Renal pelvis (tissue), 4 donors: ENCODE results near the gene ACADVL. TPM values are rescaled to one million over a fixed set of nuclear protein-coding genes. Genes with fewer than 3 reads are reported as not detected.

ENCODE experiments used
- DNase-seq: peaks from one replicate; pipeline ENCODE4 v3.0.0-alpha.2; 2013
- polyA plus RNA-seq, 3 donors: library from polyadenylated mRNA; unstranded; fragments of 120-200 nt; gene quantifications; one replicate each; pipeline ENCODE4 v1.2.1, GENCODE V29; 2013; ENCODE audit not compliant: insufficient read length in 3 of 3

ACADVL gene
- polyA plus RNA-seq, 3 donors = 488 to 565 (median 530) TPM

DNA sequence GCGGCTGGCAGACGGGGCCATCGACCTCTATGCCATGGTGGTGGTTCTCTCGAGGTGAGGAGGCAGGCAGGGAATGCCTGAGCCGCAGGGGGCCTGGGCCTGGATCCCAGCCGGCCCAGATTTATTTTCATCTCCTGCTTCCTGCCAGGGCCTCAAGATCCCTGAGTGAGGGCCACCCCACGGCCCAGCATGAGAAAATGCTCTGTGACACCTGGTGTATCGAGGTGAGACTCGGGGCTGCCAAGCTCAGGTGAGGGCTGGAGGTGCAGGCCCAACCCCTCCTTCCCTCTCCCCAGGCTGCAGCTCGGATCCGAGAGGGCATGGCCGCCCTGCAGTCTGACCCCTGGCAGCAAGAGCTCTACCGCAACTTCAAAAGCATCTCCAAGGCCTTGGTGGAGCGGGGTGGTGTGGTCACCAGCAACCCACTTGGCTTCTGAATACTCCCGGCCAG lies 4.9 kb downstream of the ACADVL start:
- no peak for DNase-seq

DNA sequence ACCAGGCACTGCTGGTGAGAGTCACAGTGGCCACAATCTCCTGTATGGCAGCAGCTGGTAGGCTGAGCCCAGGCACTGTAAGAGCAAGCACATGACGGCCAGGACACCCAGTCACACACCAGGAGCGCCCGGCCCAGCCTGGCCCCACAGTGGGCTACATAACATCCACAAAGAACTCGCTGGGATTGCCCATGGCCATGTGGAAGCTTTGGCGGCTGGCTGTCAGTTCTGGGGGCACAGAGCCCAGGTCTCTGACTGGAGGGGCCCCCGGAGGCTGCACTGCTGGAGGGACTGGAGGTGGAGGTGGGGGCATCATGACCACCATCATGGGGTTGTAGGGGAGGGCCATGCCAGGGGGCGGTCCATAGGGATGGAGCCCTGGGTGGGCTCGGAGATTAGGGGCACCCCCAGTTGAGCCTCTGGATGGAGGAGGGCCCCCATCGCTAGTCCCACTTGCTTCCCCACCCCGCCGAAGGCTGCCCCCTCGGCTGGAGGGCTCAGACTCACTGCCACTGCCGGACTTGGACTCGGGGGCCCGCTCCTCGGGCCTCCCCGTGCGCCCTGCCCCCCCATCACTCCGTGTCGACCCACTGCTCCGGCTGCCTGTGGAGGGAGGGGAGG lies 6.1 kb downstream of the ACADVL start:
- DNase-seq = no peak

DNA sequence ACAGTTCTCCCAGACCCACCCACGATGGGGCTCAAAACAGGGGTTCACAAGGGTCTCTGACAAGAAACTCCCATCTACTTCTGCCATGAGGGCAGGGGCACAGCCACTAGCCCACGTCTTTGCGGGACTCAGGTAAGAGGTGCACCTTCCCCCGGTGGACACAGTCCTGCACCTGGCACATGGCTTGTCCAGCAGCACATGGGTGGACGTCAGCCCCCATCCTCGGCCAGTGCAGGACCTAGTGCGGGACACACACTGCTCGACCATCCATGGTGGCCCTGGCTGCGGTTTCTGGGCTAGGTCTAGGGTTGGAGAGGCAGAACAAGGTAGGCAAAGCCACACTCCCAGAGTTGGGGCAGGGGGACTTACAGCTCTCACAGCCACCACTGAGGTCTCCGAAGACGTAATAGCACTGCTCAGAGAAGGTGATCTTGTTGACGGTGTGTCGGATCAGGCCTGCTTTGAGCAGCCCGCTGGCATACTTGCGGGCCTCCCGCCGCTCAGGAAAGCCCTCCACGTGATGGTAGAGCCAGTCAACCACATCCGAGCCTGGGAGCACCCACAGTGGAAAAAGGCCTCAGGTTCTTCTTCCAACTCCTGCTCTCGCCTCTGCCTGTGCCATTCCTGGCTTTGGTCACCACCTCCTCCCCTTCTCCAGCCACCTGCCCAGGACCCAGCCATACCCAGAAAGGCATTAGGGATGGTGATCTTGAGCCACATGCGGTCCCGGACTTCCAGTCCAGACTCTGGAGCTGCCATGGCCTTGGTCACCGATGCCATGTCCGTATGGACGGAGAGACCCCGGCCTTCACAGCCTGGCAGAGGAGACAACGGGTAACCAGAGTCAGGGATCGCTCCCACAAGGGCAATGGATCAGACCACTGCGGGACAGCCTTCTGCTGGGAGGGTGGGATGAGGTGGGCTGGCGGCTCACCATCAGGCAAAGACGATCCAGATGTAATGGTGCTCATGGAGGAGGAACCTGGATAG lies 7.3 kb downstream of the ACADVL start:
- no peak for DNase-seq

DNA sequence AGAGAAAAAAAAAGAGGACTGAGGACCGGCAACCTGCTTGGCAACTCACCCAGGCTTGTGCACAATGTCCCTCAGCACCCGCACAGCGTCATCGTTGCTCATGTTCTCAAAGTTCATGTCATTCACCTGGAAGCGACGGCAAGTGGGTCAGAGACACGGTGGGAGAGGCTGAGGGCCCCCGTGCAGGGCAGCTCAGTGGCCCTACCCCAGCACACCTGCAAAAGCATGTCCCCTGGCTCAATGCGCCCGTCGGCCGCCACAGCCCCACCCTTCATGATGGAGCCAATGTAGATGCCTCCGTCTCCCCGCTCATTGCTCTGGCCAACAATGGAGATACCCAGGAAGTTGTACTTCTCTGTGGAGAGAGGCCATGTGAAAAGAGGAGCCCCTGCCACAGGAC lies 9.2 kb downstream of the ACADVL start:
- DNase-seq = no peak

DNA sequence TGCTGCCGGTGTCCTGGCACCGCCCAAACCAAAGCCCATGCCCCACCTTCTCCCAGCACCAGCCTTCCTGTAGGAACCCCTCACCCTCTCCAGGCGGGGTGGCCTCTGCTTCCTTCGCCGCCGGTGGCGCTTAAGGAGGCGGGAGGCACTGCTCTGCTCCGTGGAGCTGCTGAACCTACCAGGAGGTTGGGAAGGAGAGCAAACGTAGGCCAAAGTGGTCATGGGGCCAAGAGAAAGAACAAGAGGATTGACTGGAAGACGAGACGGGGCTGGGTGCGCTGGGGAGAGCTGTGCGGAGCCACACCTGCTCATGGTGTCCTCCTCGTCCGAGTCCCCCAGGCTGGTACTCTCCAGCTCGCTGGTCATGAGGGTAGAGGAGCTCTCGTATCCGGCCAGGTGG lies 9.8 kb downstream of the ACADVL start:
- DNase-seq = no peak

DNA sequence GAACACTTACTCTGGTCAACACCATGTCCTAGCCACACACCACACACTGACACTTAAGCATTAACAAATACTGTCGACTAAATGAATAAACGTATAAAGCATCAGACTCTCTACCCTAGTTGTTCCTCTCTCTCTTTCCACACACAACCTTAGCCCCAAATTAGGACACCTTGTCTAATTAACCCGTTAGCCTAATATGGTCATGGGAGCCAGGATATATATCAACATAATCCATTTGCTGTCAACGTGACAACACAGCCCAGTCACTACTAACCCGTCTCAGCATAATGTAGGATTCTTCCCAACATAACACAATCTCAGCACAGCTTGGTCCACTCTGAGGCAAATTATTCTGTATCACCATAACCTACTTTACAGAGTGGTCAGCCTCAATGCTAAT lies 12.4 kb downstream of the ACADVL start:
- no peak for DNase-seq

DNA sequence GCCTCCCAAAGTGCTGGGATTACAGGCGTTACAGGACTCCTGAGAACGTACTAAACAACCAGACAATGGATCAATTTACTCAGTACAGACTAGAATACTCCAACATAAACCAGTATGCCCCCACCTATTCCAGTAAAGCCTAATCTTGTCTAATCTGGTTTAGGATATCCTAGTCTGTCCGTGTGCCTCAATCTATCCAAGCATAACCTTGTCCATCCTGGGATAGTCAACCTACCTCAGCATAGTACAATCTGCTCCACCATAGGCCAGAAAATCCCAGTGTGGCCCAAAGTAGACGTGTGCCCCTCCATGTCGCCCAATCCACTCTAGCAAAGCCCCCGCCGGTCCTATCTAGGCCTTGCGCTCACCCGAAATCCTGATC lies 14.0 kb downstream of the ACADVL start:
- no peak for DNase-seq

DNA sequence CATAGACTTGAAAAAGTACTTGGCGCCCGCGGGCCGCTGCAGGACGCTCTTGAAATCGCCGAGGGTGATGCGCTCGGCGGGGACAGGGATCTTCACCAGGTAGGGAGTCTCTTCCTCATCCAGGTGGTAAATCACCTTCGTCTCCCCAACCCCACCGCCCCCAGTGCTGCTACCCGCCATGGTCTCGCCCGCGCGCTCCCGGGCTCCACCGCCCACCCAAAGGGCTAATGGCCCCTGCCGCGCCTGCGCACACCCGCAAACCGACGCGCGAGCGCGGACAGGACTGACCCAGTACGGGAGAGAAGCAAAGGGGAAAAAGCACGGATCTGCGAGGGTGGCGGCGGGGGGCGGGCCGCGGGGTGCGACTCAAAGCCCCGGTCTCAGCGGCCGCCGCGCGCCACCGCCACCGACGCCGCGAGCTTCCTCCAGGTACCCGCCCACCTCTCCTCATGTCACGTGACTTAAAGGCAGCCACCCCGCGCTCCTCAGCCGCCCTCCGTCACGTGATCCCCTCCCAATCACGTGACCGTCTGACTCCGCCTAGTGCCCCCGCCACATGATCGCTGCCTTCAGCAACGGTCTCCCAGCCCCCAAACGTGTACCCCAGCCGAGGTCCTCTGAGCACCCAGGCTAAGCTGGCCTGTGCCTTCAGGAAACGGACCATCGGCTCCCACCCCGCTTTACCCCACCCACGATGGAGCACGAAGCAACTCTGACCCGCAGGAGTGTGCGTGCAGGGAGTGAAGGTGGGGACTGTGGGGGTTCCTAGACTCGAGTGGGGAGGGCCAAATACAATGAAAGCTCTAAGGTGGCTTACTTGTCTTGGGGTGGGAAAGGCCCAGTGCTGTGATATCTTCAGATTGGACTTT lies 14.6 kb downstream of the ACADVL start, which contains the start of gene DVL2:
DVL2 (minus strand) TSS at position 435 of the 869 bp plus-strand sequence; CDS start at position 180, 255 bp downstream.
- DNase-seq = peak; percentile 95

DNA sequence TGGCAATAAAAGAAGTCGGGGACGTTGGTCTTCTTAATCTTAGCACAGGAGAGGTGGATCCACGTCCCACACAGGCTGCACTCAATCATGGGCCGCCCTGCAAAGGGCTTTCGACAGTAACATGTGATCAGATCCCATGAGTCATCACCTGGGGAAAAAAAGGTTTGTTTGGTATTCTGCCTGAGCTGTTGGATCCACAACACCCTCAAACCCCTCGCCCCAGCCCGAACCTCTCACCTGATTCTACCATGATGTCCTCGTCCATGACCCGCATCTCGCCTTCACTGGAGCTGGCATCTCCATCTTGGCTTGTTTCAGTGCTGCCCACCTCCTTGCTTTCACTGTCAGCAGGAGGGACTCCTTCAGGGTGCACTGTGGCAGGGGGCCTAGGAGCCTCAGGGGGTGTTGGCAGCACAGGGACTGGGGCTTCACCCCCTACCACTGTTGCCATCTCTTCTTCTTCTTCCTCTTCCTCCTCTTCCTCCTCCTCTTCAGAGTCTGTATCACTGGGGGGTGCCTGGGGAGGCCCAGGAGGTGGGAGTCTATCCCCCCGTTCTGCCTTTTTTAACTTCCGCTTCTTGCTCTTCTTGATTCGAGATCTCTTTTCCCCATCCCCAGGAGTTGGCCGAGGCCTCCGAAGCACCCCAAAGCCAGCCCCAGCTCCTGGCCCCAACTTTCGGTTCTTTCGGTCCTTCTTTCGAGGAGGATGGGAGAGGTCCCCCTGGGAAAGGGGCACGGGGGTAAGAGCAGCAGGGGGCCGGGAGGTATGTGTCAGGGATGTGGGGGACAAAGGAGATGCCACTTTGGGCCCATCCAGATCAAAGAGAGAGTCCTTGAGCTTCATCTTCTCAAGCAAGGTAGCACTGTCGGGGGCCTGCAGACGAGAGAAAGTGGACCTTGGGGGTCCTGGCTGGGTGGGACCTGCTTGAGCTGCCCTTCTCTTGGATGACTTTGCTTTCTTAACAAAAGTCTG lies 16.2 kb downstream of the ACADVL start:
- no peak for DNase-seq

DNA sequence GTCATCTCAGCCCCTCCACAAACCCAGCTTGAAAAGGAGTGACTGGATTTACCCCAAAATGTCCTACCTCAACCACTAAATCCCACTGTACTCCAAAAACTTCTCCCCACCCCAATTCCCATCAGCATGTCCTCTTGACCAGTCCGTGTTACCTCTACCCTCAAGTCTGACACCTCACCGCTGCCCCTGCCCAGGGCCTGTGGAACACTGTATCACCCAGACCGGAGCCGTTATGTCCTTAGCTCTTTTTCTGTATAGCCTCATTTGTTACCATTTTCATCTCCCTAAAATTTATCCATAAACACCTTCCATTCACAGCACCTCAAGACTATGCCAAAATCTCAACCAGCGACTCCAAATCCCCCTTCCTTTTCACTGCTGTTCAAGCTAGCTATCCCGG lies 17.1 kb downstream of the ACADVL start:
- DNase-seq = no peak

DNA sequence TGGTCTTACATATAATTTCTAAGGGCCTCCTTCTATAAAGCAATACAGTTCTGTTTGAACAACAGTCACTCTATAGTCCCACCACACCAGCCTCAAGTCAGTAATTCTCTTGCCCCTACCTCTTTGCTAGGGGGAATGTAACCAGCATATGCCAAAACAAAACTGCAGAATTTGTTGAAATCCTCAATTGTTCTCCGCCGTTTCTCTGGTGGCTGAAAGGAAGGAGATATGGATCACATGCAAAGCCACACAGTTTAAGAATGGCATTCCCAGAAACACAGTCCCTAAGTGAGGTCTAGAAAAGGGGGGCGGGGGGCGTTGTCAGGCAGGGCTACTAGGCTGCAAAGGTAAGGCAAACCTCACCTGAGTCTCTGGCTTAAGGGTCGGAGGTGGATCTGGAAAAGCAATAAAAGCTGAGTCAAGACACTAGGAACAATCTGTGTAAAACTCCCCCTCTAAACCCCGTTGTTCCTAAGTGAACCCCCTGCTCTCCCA lies 17.6 kb downstream of the ACADVL start:
- DNase-seq = no peak

DNA sequence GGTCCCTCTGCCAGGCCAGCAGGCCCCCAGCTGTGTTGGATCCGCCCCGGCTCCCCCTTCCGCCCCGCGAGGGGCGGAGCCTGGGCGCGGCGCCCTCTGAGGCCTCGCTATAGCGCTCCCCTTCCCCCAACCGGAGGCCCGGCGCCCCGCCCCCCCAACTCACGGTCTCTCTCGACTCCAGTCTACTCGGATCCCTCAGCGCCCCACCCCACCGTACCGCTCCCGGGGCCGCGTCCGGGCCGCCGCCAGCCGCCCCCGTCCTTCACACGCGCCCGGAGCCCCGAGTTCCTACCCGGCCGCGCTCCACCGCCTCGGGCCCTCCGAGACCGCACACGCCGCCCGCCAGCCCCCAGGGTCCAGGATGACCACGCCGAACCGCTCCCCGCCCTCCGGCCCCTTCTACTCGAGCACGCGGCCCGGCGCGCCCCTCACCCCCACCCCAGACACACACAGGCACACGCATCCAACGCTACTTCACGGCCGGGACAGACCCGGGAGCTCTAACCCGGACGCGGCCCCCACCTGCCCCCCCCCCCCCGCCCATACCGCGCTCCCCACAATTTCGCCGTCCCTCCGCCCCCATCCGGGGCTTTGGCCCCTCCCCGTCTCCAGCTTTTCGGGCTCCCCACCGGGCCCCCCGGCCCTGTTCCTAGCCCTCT lies 18.2 kb downstream of the ACADVL start:
- no peak for DNase-seq

DNA sequence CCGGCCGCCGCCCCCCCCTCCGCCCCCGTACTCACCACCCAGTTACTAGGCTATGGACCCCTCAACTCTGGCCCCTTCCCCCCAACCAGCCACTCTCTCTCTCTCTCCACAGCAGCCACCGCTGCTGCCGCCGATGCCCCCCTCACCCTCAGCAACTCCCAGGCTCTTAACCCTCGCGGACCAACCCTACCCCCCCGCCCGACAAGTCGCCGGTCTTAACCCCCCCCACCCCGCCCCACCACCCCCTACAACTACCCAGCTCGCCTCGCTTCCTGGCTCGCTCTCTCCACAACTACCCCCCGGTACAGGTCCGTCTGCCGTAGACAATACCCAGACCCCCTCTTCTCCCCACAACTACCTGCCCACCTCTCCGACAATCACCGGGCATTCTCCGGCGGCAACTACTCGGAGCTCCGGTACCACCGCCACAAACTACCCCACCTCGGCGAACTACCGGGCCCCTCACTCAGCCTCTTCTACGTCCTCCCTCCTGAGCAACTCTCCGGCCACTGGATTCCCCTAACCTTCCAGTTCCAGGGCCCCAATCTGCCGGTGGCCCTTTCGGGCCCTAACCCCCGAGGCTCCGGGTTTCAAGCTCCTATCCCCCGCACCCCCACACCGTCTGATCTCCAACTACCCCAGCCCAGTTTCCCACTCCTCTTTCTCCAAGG lies 18.8 kb downstream of the ACADVL start:
- no peak for DNase-seq

DNA sequence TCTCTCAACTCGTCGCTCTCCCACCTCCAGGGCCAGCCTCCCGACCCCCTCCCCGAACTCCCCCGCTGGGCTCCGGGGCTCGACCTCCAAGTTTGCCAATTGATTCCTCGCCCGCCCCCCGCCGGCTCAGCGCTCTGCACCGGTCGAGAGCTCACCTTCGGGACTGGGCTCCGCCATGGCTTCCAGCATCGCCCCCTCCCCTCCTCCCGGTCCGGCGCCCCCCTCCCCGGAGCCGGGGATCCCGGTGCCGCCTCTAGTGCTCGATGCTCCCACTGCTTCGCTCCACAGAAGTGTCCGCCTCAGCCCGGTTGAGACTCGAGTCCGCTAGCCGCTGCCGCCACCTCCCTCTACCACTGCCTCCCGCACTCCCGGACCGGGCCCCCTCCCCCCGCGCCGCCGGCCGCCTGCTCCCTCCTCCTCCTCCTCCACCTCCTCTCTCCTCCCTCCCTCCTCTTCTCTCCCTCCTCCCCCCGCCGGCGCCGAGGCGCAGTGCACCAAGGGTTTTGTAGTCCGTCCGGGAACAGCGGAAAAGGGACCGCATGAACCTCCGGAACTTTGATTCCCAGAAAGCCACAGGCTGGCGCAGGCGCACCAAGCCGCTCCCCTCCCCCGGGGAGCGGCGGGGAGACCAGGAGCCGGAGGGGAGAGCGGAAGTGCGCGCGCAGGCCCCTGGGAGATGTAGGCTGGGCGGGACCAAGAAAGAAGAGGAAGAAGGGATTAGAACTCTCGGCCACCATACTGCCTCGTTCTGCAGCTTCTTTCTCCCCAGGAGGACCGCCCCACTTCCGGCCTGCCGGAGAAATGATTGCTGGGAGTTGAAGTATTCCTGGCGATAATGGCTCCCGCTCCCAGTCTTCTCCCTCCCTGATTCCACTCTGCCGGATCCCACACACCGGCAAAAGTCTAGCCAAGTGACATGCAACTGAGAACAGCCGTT lies 19.6 kb downstream of the ACADVL start, which contains the start of gene PHF23:
PHF23 (minus strand) TSS at position 367 of the 937 bp plus-strand sequence; CDS start at position 189, 178 bp downstream.
- DNase-seq = peak; percentile 100

DNA sequence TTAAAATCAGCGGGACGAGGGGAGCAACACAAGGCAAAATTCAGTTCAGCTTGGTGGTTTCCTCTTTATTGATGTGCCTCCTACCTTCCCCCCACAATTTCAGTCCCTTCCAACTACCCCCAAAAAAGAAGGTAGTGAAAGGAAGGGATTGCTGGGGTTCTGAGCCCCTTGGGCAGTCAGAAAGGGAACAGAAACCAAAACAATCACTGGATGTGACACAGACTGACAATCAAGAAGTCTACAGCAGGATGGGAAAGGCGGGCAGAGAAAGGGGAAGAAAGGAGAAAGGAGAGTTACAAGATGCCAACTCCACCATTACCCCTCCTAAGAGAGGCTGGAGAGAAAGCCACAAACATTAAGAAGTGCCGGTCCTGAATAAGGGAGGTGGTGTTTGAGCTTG lies 20.6 kb downstream of the ACADVL start:
- DNase-seq = no peak

DNA sequence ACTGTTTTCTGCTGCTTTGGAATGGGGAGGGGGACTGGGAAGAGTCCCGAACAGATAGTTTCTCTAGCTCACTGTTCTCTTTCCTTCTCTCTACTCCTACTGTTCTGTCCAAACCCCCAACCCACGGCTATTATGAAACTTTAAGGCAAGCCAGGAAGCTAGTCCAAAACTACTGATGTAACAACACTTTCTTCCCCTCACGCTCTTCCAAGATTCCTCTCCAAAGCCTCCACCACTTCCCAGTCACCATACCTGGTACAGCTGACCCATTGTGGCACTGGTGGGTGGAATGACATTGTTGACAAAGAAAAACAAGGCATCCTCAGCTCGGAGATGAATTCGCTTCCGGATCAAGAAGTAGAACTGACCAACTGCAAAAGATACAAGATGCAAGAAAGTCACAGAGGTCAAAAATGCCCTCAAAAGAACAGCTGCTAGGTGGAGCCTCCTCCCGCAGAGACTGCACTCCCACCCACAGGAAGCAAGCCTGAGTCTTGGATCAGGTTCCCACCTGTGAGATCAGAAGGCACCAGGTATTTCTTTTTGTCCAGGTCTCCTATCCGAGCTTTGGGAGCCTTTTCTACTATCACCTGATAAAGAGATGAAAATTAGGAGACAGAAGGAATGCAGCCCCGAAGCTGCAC lies 21.5 kb downstream of the ACADVL start:
- DNase-seq = no peak
